Spleen (tissue), 11 donors: ENCODE results near the gene NDUFA3. TPM values are rescaled to one million over a fixed set of nuclear protein-coding genes. Genes with fewer than 3 reads are reported as not detected.
A peak's percentile ranks its signal among the peaks of the same experiment; 100 is the strongest.

Source experiments
- DNase-seq: peaks from one replicate; pipeline ENCODE4 v3.0.0-alpha.2; 2020
- H3K27ac ChIP-seq, 8 donors: fragments of 200-600 bp; sonication (generic) in 7 of 8; 1 replicate in 4 of 8; 2 replicates in 4 of 8; pipeline versions ENCODE4 v1.5.0 to v1.8.0; 2016 to 2021; ENCODE audit warnings: inconsistent platforms in 4 of 8, mild to moderate bottlenecking in 4 of 8, moderate library complexity in 1 of 8
- H3K27me3 ChIP-seq, 7 donors: fragments of 200-600 bp; sonication (generic) in 6 of 7; replicated peaks in 1 of 7; 1 replicate in 4 of 7; 2 replicates in 3 of 7; pipeline versions ENCODE4 v1.5.0 to v1.8.0; 2016 to 2021; ENCODE audit warnings: inconsistent platforms in 3 of 7, mild to moderate bottlenecking in 1 of 7
- H3K36me3 ChIP-seq, 6 donors: fragments of 200-600 bp; sonication (generic) in 5 of 6; 1 replicate in 4 of 6; 2 replicates in 2 of 6; pipeline versions ENCODE4 v1.5.0 to v1.8.0; 2016 to 2021; ENCODE audit warnings: inconsistent platforms in 2 of 6
- H3K4me1 ChIP-seq, 6 donors: fragments of 200-600 bp; sonication (generic) in 5 of 6; 1 replicate in 3 of 6; 2 replicates in 3 of 6; pipeline versions ENCODE4 v1.5.0 to v1.8.0; 2016 to 2021; ENCODE audit warnings: inconsistent platforms in 3 of 6
- H3K4me3 ChIP-seq, 8 donors: fragments of 200-600 bp; sonication (generic) in 7 of 8; 1 replicate in 4 of 8; 2 replicates in 4 of 8; pipeline versions ENCODE4 v1.5.0 to v1.8.0; 2016 to 2021; ENCODE audit warnings: inconsistent platforms in 4 of 8, mild to moderate bottlenecking in 4 of 8, moderate library complexity in 2 of 8
- H3K9me3 ChIP-seq, 8 donors: fragments of 200-600 bp; sonication (generic) in 7 of 8; 1 replicate in 4 of 8; 2 replicates in 4 of 8; pipeline versions ENCODE4 v1.5.0 to v1.8.0; 2016 to 2021; ENCODE audit warnings: inconsistent platforms in 4 of 8
- CTCF ChIP-seq, 11 experiments: fragments of 200-600 bp in 7 of 11; fragments of 450-650 bp in 4 of 11; sonication (generic) in 4 of 11; IDR thresholded peaks in 8 of 11; conservative IDR thresholded peaks in 3 of 11; 1 replicate in 7 of 11; 2 replicates in 4 of 11; pipeline versions ENCODE4 v1.4.0 to v1.8.0; 2016 to 2021; ENCODE audit warnings: antibody characterized with exemption in 11 of 11, inconsistent platforms in 4 of 11, mild to moderate bottlenecking in 1 of 11
- POLR2A ChIP-seq, 3 donors: fragments of 450-650 bp; IDR thresholded peaks; one replicate each; pipeline ENCODE4 v1.5.1; 2017; ENCODE audit warnings: antibody characterized with exemption in 3 of 3, mild to moderate bottlenecking in 1 of 3
- POLR2AphosphoS5 ChIP-seq, 3 donors: sonication (generic); formaldehyde crosslinking; IDR thresholded peaks; one replicate each; pipeline ENCODE4 v1.5.1; 2017; ENCODE audit warnings: antibody characterized with exemption in 3 of 3
- WGBS, 5 donors: extraction: QIAGEN DNeasy Blood & Tissue Kit in 3 of 5; methylation state at CpG; one replicate each; pipeline versions ENCODE4 v1.1.5 to v1.1.7; 2013 to 2018; 5-methylcytosine and 5-hydroxymethylcytosine counted together
- intact Hi-C: fragments of 100-400 bp; cut with DNase I; formaldehyde crosslinking; loops from one replicate; pipeline ENCODE4 v1.15.0; 2023; ENCODE audit warnings: low total_unique reads
- polyA plus RNA-seq, 3 donors: library from polyadenylated mRNA; stranded (reverse); fragments of 200-250 nt; gene quantifications; one replicate each; pipeline ENCODE4 v1.2.1, GENCODE V29; 2013
- total RNA-seq, 7 donors: library from RNA; depleted of rRNA in 3 of 7; stranded (reverse); fragments of >200 nt in 3 of 7; fragmentation: NEBNext Ultra II Directional in 4 of 7; extraction: Animal tissue kit (Norgen Biotek cat#: 25700) in 4 of 7; gene quantifications; one replicate each; pipeline versions ENCODE4 v1.1.0 to v1.2.1, GENCODE V29; 2016 to 2021
- donor health status: healthy with polysubstance abuse.
- donor health status: DM: no; HTN: no; CAD: no; lungs with moderate emphysema.
- donor health status: DM: no; HTN: no; CAD: no.
- donor health status: Bipolar disorder and iron deficiency.
- donor health status: healthy.
- donor health status: DM: no; HTN: no; CAD: no.
- donor health status: DM: yes; HTN: yes; CAD: no.

Gene NDUFA3
- total and polyA plus RNA-seq, 10 donors = 14.5 to 197 (median 83.8) TPM

GRCh38 chr19:54155694-54156093, 53.0 kb downstream of the NDUFA3 start:
- 75 to 85% (median 80%) methylated on average over 13 to 19 of the region's 19 CpGs for WGBS, 5 donors
- no peak for DNase-seq
- TF ChIP-seq POLR2AphosphoS5 (IDR thresholded peaks at IDR 0.05) (peak in 2 of 3 donors; percentile 48 to 77), CTCF (IDR thresholded peaks at IDR 0.05 in 8 of 11, conservative IDR thresholded peaks at IDR 0.05 in 3 of 11) (no peak), POLR2A (IDR thresholded peaks at IDR 0.05) (no peak)
- Histone ChIP-seq H3K4me3 (no peak overlapping the region), H3K27ac (peak overlapping the region in 5 of 8 donors; percentile 24 to 68 (median 50)), H3K9me3 (no peaks in the 10 kb centered on the region), H3K4me1 (peaks cover 14 to 72% (median 48%) of the 10 kb centered on the region in 6 donors), H3K36me3 (peaks cover 2 to 78% (median 75%) of the 10 kb centered on the region in 6 donors), H3K27me3 (no peaks in the 10 kb centered on the region)
- intact Hi-C loops = no loop called here

DNA sequence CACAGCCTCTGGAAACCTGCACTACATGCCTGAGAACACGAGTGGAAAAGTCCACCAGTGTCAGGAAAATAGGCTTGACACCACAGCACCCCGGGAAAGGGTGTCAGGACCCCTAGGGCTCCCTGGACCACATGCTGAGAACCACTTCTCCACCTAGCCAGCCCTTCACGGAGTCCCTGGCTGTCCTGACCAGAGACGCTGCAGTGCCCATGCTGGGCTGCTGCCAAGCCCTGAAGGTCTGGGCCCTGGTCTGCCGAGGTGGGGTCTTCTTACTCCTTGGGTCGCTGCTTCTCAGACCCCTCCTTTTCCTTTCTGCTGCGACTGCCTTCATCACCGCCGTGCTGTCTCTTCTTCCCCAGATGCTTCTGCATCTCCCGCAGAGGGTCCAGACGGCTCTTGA, 53.8 kb downstream of the NDUFA3 start:
- DNase-seq = no peak
- intact Hi-C loops = no loop called here
- TF ChIP-seq POLR2A (IDR thresholded peaks at IDR 0.05) (no peak), POLR2AphosphoS5 (IDR thresholded peaks at IDR 0.05) (peak in 2 of 3 donors; percentile 47 to 66), CTCF (IDR thresholded peaks at IDR 0.05 in 8 of 11, conservative IDR thresholded peaks at IDR 0.05 in 3 of 11) (no peak)
- Histone ChIP-seq H3K9me3 (no peaks in the 10 kb centered on the region), H3K27ac (no peak overlapping the region), H3K36me3 (peaks cover 2 to 70% (median 67%) of the 10 kb centered on the region in 6 donors), H3K27me3 (no peaks in the 10 kb centered on the region), H3K4me3 (no peak overlapping the region), H3K4me1 (peaks cover 17 to 80% (median 55%) of the 10 kb centered on the region in 6 donors)
- 86 to 93% (median 90%) methylated on average over 10 to 11 of the region's 11 CpGs for WGBS, 5 donors

- TF ChIP-seq POLR2AphosphoS5 (IDR thresholded peaks at IDR 0.05) = no peak
- no peak for TF ChIP-seq CTCF (IDR thresholded peaks at IDR 0.05 in 8 of 11, conservative IDR thresholded peaks at IDR 0.05 in 3 of 11)
- no peak for TF ChIP-seq POLR2A (IDR thresholded peaks at IDR 0.05)
- peaks cover 17 to 85% (median 60%) of the 10 kb centered on the region in 6 donors for H3K4me1 ChIP-seq
Observed at GRCh38 chr19:54156953-54157352, 54.3 kb downstream of the NDUFA3 start.

More at GRCh38 chr19:54156953-54157352, 54.3 kb downstream of the NDUFA3 start:
- H3K4me3 ChIP-seq = no peak overlapping the region
- intact Hi-C loops = no loop called here
- no peaks in the 10 kb centered on the region for H3K9me3 ChIP-seq
- no peak for DNase-seq
- peaks cover 2 to 65% (median 63%) of the 10 kb centered on the region in 6 donors for H3K36me3 ChIP-seq
- no peaks in the 10 kb centered on the region for H3K27me3 ChIP-seq
- 90 to 100% (median 94%) methylated on average over 3 of the region's 3 CpGs for WGBS, 5 donors
- no peak overlapping the region for H3K27ac ChIP-seq

Other genes with a start within 250 kb of the NDUFA3 start
- 100 to 1,000 TPM in 1 of 7 donors, 10 to 100 TPM in 6; 43.1 to 146 (median 57.7) TPM for gene MYADM, start 235.0 kb upstream of the NDUFA3 start, total RNA-seq
- gene MYADM, start 235.0 kb upstream of the NDUFA3 start, polyA plus RNA-seq = 10 to 100 TPM in 2 of 3 donors, 1 to 10 TPM in 1; 9.1 to 22.2 (median 12.1) TPM
- gene PRKCG, start 220.7 kb upstream of the NDUFA3 start, total RNA-seq = under 1 TPM in 1 of 7 donors, not detected in 6; 0.17 TPM
- gene PRKCG, start 220.7 kb upstream of the NDUFA3 start, polyA plus RNA-seq = not detected
- not detected for gene CACNG7, start 193.6 kb upstream of the NDUFA3 start, total RNA-seq
- not detected for gene CACNG7, start 193.6 kb upstream of the NDUFA3 start, polyA plus RNA-seq
- gene CACNG8, start 139.9 kb upstream of the NDUFA3 start, total RNA-seq = under 1 TPM in 3 of 7 donors, not detected in 4; 0.03 to 0.11 (median 0.06) TPM
- gene CACNG8, start 139.9 kb upstream of the NDUFA3 start, polyA plus RNA-seq = under 1 TPM in 1 of 3 donors, not detected in 2; 0.02 TPM
- gene CACNG6, start 111.2 kb upstream of the NDUFA3 start, total RNA-seq = not detected
- gene CACNG6, start 111.2 kb upstream of the NDUFA3 start, polyA plus RNA-seq = not detected
- 10 to 100 TPM in 2 of 7 donors, 1 to 10 TPM in 4, not detected in 1; 2.8 to 13.3 (median 7.3) TPM for gene VSTM1, start 39.0 kb upstream of the NDUFA3 start, total RNA-seq
- gene VSTM1, start 39.0 kb upstream of the NDUFA3 start, polyA plus RNA-seq = under 1 TPM; 0.32 to 0.70 (median 0.41) TPM
- gene TARM1, start 21.5 kb upstream of the NDUFA3 start, total RNA-seq = 1 to 10 TPM in 1 of 7 donors, not detected in 6; 1.5 TPM
- gene TARM1, start 21.5 kb upstream of the NDUFA3 start, polyA plus RNA-seq = not detected
- 10 to 100 TPM in 6 of 7 donors, 1 to 10 TPM in 1; 9.1 to 49.5 (median 18.3) TPM for gene OSCAR, start 2.1 kb upstream of the NDUFA3 start, total RNA-seq
- gene OSCAR, start 2.1 kb upstream of the NDUFA3 start, polyA plus RNA-seq = 10 to 100 TPM in 2 of 3 donors, 1 to 10 TPM in 1; 2.4 to 18.2 (median 12.9) TPM
- 10 to 100 TPM; 16.5 to 22.7 (median 20.1) TPM for gene TFPT, start 12.8 kb downstream of the NDUFA3 start, total RNA-seq
- gene TFPT, start 12.8 kb downstream of the NDUFA3 start, polyA plus RNA-seq = 10 to 100 TPM; 24.8 to 36.5 (median 28.8) TPM
- 10 to 100 TPM; 34.7 to 57.0 (median 48.1) TPM for gene PRPF31, start 12.9 kb downstream of the NDUFA3 start, total RNA-seq
- gene PRPF31, start 12.9 kb downstream of the NDUFA3 start, polyA plus RNA-seq = 10 to 100 TPM; 45.5 to 66.2 (median 59.1) TPM
- 10 to 100 TPM; 40.7 to 56.1 (median 48.2) TPM for gene CNOT3, start 34.9 kb downstream of the NDUFA3 start, total RNA-seq
- 10 to 100 TPM; 17.7 to 34.3 (median 24.6) TPM for gene CNOT3, start 34.9 kb downstream of the NDUFA3 start, polyA plus RNA-seq
- 10 to 100 TPM in 2 of 7 donors, 1 to 10 TPM in 5; 7.5 to 12.1 (median 9.0) TPM for gene LENG1, start 56.9 kb downstream of the NDUFA3 start, total RNA-seq
- gene LENG1, start 56.9 kb downstream of the NDUFA3 start, polyA plus RNA-seq = 10 to 100 TPM in 1 of 3 donors, 1 to 10 TPM in 2; 7.4 to 14.6 (median 9.1) TPM
- gene TMC4, start 70.3 kb downstream of the NDUFA3 start, total RNA-seq = 1 to 10 TPM in 3 of 7 donors, under 1 TPM in 2, not detected in 2; 0.51 to 4.0 (median 1.0) TPM
- gene TMC4, start 70.3 kb downstream of the NDUFA3 start, polyA plus RNA-seq = under 1 TPM; 0.12 to 0.86 (median 0.22) TPM
- gene MBOAT7, start 86.7 kb downstream of the NDUFA3 start, total RNA-seq = 100 to 1,000 TPM in 3 of 7 donors, 10 to 100 TPM in 4; 65.1 to 208 (median 85.9) TPM
- 10 to 100 TPM; 12.0 to 19.4 (median 14.7) TPM for gene MBOAT7, start 86.7 kb downstream of the NDUFA3 start, polyA plus RNA-seq
- 100 to 1,000 TPM in 1 of 7 donors, 10 to 100 TPM in 6; 32.2 to 109 (median 45.5) TPM for gene TSEN34, start 88.5 kb downstream of the NDUFA3 start, total RNA-seq
- 10 to 100 TPM; 25.5 to 45.2 (median 37.5) TPM for gene TSEN34, start 88.5 kb downstream of the NDUFA3 start, polyA plus RNA-seq
- 1,000 to 10,000 TPM; 1,182 to 2,757 (median 1,587) TPM for gene RPS9, start 98.0 kb downstream of the NDUFA3 start, total RNA-seq
- 1,000 to 10,000 TPM; 6,196 to 7,306 (median 6,994) TPM for gene RPS9, start 98.0 kb downstream of the NDUFA3 start, polyA plus RNA-seq
- 100 to 1,000 TPM in 3 of 7 donors, 10 to 100 TPM in 4; 61.5 to 443 (median 97.5) TPM for gene LILRB3, start 120.2 kb downstream of the NDUFA3 start, total RNA-seq
- 10 to 100 TPM in 2 of 3 donors, 1 to 10 TPM in 1; 6.4 to 24.6 (median 22.5) TPM for gene LILRB3, start 120.2 kb downstream of the NDUFA3 start, polyA plus RNA-seq
- 10 to 100 TPM; 21.5 to 77.5 (median 38.3) TPM for gene LILRA6, start 139.9 kb downstream of the NDUFA3 start, total RNA-seq
- 1 to 10 TPM; 1.2 to 8.2 (median 6.7) TPM for gene LILRA6, start 139.9 kb downstream of the NDUFA3 start, polyA plus RNA-seq
- gene LILRB5, start 154.4 kb downstream of the NDUFA3 start, total RNA-seq = 100 to 1,000 TPM in 1 of 7 donors, 10 to 100 TPM in 6; 38.9 to 112 (median 79.6) TPM
- 10 to 100 TPM in 2 of 3 donors, 1 to 10 TPM in 1; 3.8 to 41.2 (median 23.9) TPM for gene LILRB5, start 154.4 kb downstream of the NDUFA3 start, polyA plus RNA-seq
- 100 to 1,000 TPM in 3 of 7 donors, 10 to 100 TPM in 4; 52.9 to 209 (median 94.5) TPM for gene LILRB2, start 178.3 kb downstream of the NDUFA3 start, total RNA-seq
- 10 to 100 TPM; 10.2 to 26.0 (median 23.8) TPM for gene LILRB2, start 178.3 kb downstream of the NDUFA3 start, polyA plus RNA-seq
- gene LILRA5, start 210.3 kb downstream of the NDUFA3 start, total RNA-seq = 100 to 1,000 TPM in 2 of 7 donors, 10 to 100 TPM in 5; 43.3 to 262 (median 79.9) TPM
- gene LILRA5, start 210.3 kb downstream of the NDUFA3 start, polyA plus RNA-seq = 10 to 100 TPM; 16.3 to 53.6 (median 34.5) TPM
- gene LILRA4, start 236.3 kb downstream of the NDUFA3 start, total RNA-seq = 10 to 100 TPM; 11.5 to 61.1 (median 17.5) TPM
- gene LILRA4, start 236.3 kb downstream of the NDUFA3 start, polyA plus RNA-seq = 10 to 100 TPM; 32.1 to 80.9 (median 39.8) TPM